Thymus (tissue), 11 donors: ENCODE measurements around the gene ARHGAP21. TPM values are rescaled to one million over a fixed set of nuclear protein-coding genes. Genes with fewer than 3 reads are reported as not detected.

Experiments used
- DNase-seq, 9 donors: peaks; one replicate each; pipeline ENCODE4 v3.0.0-alpha.2; 2013; ENCODE audit warnings: low spot score in 9 of 9, low read depth in 6 of 9, missing footprints in 1 of 9
- H3K27ac ChIP-seq, 2 donors: one replicate each; pipeline ENCODE4 v1.5.1; 2013; ENCODE audit warnings: control low read depth in 1 of 2, low read depth in 1 of 2, low read length in 1 of 2, mild to moderate bottlenecking in 1 of 2, moderate library complexity in 1 of 2
- H3K27me3 ChIP-seq, 2 donors: one replicate each; pipeline ENCODE4 v1.5.1; 2013; ENCODE audit warnings: low read length in 1 of 2; ENCODE audit not compliant: control insufficient read depth in 2 of 2, insufficient read depth in 1 of 2
- H3K36me3 ChIP-seq, 2 donors: one replicate each; pipeline ENCODE4 v1.5.1; 2013; ENCODE audit warnings: low read length in 1 of 2, mild to moderate bottlenecking in 1 of 2, moderate library complexity in 1 of 2; ENCODE audit not compliant: control insufficient read depth in 2 of 2, insufficient read depth in 2 of 2
- H3K4me1 ChIP-seq, 2 donors: one replicate each; pipeline ENCODE4 v1.5.1; 2013; ENCODE audit warnings: low read length in 2 of 2; ENCODE audit not compliant: control insufficient read depth in 2 of 2, insufficient read depth in 2 of 2
- H3K4me3 ChIP-seq, 2 donors: one replicate each; pipeline ENCODE4 v1.5.1; 2013; ENCODE audit warnings: low read length in 2 of 2, control low read depth in 1 of 2, mild to moderate bottlenecking in 1 of 2
- H3K9me3 ChIP-seq, 2 donors: one replicate each; pipeline ENCODE4 v1.5.1; 2013; ENCODE audit warnings: low read length in 1 of 2, mild to moderate bottlenecking in 1 of 2; ENCODE audit not compliant: control insufficient read depth in 2 of 2, insufficient read depth in 1 of 2
- WGBS: extraction: QIAGEN DNeasy Blood & Tissue Kit; methylation state at CpG from one replicate; pipeline ENCODE4 v1.1.7; 2013; 5-methylcytosine and 5-hydroxymethylcytosine counted together
- polyA plus RNA-seq: library from polyadenylated mRNA; stranded (reverse); fragments of 200-250 nt; gene quantifications from one replicate; pipeline ENCODE4 v1.2.3, GENCODE V29; 2013
- total RNA-seq: library from RNA; stranded (reverse); fragments of 120-200 nt; gene quantifications from one replicate; pipeline ENCODE4 v1.2.4, GENCODE V29; 2013
- donor health status: healthy.

ARHGAP21 gene
- total and polyA plus RNA-seq, 2 donors: 20.4 to 23.7 TPM

DNA sequence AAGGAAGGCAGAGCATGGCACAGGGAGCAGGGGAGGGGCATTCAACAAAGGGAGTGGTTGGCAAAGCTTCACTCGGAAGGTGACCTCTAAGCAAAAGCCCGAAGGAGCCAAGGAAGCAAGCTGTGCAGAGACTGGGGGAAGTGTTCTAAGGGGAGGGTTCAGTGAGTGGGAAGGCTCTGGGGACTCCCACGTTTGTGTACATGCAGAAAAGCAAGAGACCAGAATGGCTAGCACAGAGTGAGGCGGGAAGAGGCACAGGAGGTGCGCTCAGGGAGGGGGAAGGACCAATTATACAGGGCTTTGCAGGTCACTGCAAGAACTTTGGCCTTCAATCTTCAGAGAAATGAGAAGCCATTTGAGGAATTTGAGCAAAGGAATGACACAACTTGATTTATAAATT is 7.4 kb downstream of the ARHGAP21 start:
- no peak for DNase-seq
- no peak overlapping the region for H3K27ac ChIP-seq
- 89% methylated on average over 5 of the region's 5 CpGs for WGBS
- no peaks in the 10 kb centered on the region for H3K9me3 ChIP-seq
- H3K27me3 ChIP-seq: peaks cover 0 to 3% of the 10 kb centered on the region in 2 donors
- H3K4me3 ChIP-seq: no peak overlapping the region
- peaks cover 0 to 4% of the 10 kb centered on the region in 2 donors for H3K4me1 ChIP-seq
- H3K36me3 ChIP-seq: no peaks in the 10 kb centered on the region

DNA sequence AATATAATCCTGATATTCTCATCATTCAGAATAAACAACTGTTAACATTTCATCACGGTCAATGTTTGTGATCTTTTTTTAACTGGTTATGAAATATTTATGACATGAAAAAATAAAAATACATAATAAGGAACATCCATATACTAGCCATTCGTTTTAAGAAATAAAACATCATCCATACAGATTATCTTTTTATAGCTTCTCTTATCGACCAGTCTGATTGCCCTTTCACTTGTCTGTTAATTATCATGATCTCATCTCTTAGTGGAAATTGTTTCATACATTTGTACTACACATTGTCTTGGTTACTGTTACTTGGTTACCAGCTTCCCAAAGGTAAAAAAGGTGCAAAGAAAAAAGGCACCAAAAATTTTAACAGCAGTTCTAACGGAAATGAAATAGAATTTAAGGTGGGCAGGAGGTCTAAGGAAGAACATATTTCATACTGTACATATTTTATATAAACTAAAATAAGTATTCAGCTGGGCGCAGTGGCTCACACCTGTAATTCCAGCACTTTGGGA is 8.4 kb downstream of the ARHGAP21 start:
- Histone ChIP-seq H3K4me1 (no peaks in the 10 kb centered on the region), H3K27me3 (no peaks in the 10 kb centered on the region), H3K36me3 (no peaks in the 10 kb centered on the region), H3K9me3 (no peaks in the 10 kb centered on the region), H3K4me3 (no peak overlapping the region), H3K27ac (no peak overlapping the region)
- DNase-seq: no peak
- 95% methylated on average over 5 of the region's 5 CpGs for WGBS

DNA sequence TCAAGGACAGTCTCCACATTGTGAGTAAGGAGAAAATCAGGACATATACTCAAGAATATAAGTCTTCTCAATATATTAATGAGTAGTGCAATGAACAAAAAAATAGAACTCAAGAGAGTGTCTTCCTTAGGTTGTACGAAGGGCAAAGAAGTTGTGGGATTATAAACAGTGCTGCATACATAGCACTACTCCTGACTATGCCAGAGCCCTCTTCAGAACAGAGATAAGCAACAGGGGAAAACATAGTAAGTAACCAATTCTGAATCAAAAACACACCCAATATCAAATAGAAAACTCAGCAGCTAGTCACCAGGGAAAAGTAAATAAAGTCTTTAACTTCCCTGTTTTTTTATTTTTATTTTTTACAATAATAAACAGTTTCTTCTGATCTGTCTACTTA is 10.6 kb downstream of the ARHGAP21 start:
- DNase-seq: no peak
- no peaks in the 10 kb centered on the region for H3K4me1 ChIP-seq
- H3K27ac ChIP-seq: no peak overlapping the region
- no peaks in the 10 kb centered on the region for H3K36me3 ChIP-seq
- WGBS: 97% methylated on average over 1 of the region's 1 CpG
- H3K4me3 ChIP-seq: no peak overlapping the region
- no peaks in the 10 kb centered on the region for H3K27me3 ChIP-seq
- H3K9me3 ChIP-seq: no peaks in the 10 kb centered on the region

DNA sequence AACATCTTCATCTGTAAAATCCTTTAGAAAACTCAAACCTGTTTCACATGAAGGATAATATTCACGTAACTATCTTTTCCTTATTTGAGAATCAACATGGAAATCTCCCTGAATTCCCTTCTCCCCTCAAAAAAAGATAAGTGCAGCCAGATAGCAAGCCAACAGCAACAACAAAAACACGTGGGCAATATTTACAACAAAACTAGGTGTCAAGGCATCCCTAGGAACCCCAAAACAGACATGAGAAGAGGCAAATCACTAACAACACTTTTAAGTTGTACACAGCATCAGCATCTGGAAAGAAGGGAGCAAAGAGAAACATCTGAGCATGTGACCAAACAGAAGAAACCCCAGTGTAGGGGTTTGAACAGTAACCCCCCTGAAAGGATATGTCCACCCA is 12.2 kb downstream of the ARHGAP21 start:
- DNase-seq: no peak
- Histone ChIP-seq H3K4me1 (no peaks in the 10 kb centered on the region), H3K4me3 (no peak overlapping the region), H3K9me3 (no peaks in the 10 kb centered on the region), H3K27me3 (no peaks in the 10 kb centered on the region), H3K36me3 (no peaks in the 10 kb centered on the region), H3K27ac (no peak overlapping the region)
- WGBS: 94% methylated on average over 2 of the region's 2 CpGs

DNA sequence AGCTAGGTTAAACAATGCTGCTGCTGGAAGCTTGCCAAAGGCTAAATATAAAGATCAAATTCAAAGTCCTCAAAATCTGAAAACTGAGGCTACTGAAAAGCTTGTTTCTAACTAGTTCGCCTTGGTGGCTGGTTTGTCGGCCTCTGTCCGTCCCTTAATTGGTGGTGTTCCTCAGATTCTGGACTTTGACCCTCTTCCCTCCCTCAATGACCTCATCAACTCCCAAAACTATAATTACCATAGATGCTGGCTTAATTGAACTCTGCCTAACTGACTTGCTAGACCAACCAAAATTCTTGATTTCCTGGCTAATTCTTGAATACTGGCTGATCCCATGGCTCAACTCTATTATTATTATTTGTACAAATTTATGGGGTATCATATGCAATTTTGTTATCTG is 15.6 kb downstream of the ARHGAP21 start:
- WGBS: 99% methylated on average over 3 of the region's 3 CpGs
- no peaks in the 10 kb centered on the region for H3K36me3 ChIP-seq
- no peaks in the 10 kb centered on the region for H3K4me1 ChIP-seq
- H3K4me3 ChIP-seq: no peak overlapping the region
- DNase-seq: no peak
- H3K9me3 ChIP-seq: no peaks in the 10 kb centered on the region
- no peaks in the 10 kb centered on the region for H3K27me3 ChIP-seq
- no peak overlapping the region for H3K27ac ChIP-seq

DNA sequence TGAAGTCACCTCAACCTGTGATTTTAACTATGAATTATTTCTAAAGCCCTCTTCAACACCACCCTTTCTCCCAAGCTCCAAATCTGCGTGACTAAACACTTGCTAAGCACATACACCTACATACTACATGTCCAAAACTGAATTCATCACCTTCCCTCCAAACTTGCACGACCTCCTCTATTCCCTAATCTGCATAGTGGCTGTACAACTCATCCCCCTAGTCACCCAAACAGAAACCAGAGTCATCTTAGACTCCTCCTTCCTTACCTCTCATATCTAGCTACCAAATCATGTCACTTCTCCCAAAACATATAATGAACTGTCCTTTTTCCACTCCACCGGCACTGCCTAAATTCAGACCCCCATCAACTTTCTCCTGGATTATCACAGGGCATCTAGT is 16.2 kb downstream of the ARHGAP21 start:
- Histone ChIP-seq H3K27me3 (no peaks in the 10 kb centered on the region), H3K36me3 (no peaks in the 10 kb centered on the region), H3K9me3 (no peaks in the 10 kb centered on the region), H3K4me1 (no peaks in the 10 kb centered on the region), H3K27ac (no peak overlapping the region), H3K4me3 (no peak overlapping the region)
- whole genome bisulfite sequencing: 94% methylated on average over 3 of the region's 3 CpGs
- DNase-seq: no peak

DNA sequence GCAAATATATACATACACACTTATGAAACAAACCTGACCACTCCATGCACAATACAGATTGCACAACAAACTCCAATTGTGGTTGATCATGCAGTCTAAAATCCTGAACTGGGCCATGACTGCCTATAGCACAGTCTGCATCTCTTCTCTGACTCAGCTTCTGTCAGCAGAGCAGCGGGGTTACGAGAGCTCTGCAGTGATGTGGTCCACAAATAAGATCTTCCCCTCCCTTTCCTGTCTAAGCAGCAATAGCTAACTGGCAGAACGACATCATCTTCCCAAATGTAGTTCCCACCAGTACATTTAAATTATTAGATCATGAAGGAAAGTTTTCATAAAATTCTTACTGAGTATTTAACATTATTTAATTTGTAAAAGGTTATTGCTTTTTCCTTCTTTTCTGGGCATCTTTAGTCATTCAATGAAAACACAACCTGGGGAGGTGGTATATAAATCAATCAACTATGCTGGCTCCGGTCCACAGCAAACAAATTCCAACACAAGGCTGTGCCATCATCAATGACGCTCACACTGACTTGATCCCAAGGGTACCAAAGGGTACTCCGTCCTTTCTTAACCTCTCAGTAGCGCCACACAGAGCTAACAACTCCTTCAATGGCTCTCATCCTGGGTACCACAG is 17.1 kb downstream of the ARHGAP21 start:
- H3K27me3 ChIP-seq: no peaks in the 10 kb centered on the region
- H3K4me1 ChIP-seq: no peaks in the 10 kb centered on the region
- H3K36me3 ChIP-seq: no peaks in the 10 kb centered on the region
- peak in 1 of 9 donors; percentile 45 for DNase-seq
- WGBS: 62% methylated on average over 7 of the region's 7 CpGs
- H3K4me3 ChIP-seq: no peak overlapping the region
- H3K9me3 ChIP-seq: no peaks in the 10 kb centered on the region
- H3K27ac ChIP-seq: no peak overlapping the region

DNA sequence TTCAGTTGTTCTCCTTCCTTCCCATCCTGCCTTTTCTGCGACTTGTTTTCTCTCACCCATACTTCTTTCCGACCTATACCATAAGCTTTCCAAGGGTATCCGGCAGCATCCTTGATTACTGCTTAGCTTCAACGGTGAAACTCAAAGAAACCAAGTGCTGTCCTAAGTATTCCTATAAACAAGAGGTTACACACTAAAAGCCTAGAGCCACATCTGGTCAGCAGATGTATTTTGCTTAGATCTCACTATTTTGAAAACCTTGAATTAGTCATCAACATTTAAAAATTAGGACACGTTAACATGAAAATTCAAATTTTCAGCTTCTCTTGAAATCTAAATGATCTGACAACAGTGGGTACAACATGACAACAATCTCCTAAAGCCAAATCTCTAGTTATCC is 20.0 kb downstream of the ARHGAP21 start:
- WGBS: 97% methylated on average over 5 of the region's 5 CpGs
- Histone ChIP-seq H3K27me3 (no peaks in the 10 kb centered on the region), H3K9me3 (no peaks in the 10 kb centered on the region), H3K4me3 (no peak overlapping the region), H3K36me3 (no peaks in the 10 kb centered on the region), H3K27ac (no peak overlapping the region), H3K4me1 (no peaks in the 10 kb centered on the region)
- no peak for DNase-seq

DNA sequence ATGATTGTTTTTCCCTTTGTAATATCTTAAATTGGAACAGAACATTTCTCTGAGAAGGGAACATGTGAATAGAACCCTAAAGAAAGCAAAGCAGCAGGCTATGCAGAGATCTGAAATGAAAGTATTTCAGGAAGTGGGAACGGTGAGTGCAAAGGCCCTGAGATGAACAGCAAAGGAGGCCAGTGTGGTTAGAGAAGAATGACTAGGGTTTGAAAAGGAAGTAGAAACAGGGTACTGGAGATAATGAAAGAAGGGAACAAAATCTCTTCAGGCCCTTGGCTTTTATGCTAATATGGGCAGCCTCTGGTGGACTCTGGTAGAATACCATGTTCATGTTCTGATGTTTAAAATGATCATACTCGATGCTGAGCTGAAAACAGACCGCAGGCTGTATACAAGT is 22.2 kb downstream of the ARHGAP21 start:
- Histone ChIP-seq H3K9me3 (no peaks in the 10 kb centered on the region), H3K27ac (no peak overlapping the region), H3K4me1 (no peaks in the 10 kb centered on the region), H3K36me3 (no peaks in the 10 kb centered on the region), H3K27me3 (no peaks in the 10 kb centered on the region), H3K4me3 (no peak overlapping the region)
- peak in 1 of 9 donors; percentile 39 for DNase-seq
- WGBS: 75% methylated on average over 3 of the region's 3 CpGs
